OCI-LY1 (cell line): ENCODE data around the gene TMEM52.

Experiments used
- H2AFZ ChIP-seq: fragments of 200-600 bp; sonication (generic), shearing (Covaris generic); 2 replicates; pipeline ENCODE4 v1.6.0; 2014; ENCODE audit warnings: antibody characterized with exemption, mild to moderate bottlenecking, low read length
- H3F3A ChIP-seq: fragments of 200-600 bp; sonication (generic), shearing (Covaris generic); 2 replicates; pipeline ENCODE4 v1.6.0; 2014; ENCODE audit warnings: mild to moderate bottlenecking, antibody characterized with exemption, low read length, moderate library complexity; ENCODE audit not compliant: insufficient read depth
- H3K27ac ChIP-seq: fragments of 200-600 bp; sonication (generic); 2 replicates; pipeline ENCODE4 v1.5.1; 2014; ENCODE audit warnings: low read length, mixed run types, mild to moderate bottlenecking, low read depth; ENCODE audit not compliant: poor library complexity, severe bottlenecking
- H3K27me3 ChIP-seq: fragments of 200-600 bp; sonication (generic); 2 replicates; pipeline ENCODE4 v1.6.0; 2014; ENCODE audit warnings: antibody characterized with exemption, mild to moderate bottlenecking, low read length, moderate library complexity; ENCODE audit not compliant: insufficient read depth
- H3K36me3 ChIP-seq: fragments of 200-600 bp; sonication (generic); 2 replicates; pipeline ENCODE4 v1.6.1; 2014; ENCODE audit warnings: mild to moderate bottlenecking, antibody characterized with exemption, low read length, moderate library complexity, mixed read lengths; ENCODE audit not compliant: insufficient read depth
- H3K4me1 ChIP-seq: fragments of 200-600 bp; sonication (generic); 2 replicates; pipeline ENCODE4 v1.5.1; 2014; ENCODE audit warnings: mild to moderate bottlenecking, low read length, moderate library complexity; ENCODE audit not compliant: insufficient read depth, severe bottlenecking
- H3K4me2 ChIP-seq: fragments of 200-600 bp; sonication (generic), shearing (Covaris generic); 2 replicates; pipeline ENCODE4 v1.6.1; 2014; ENCODE audit warnings: low read length
- H3K4me3 ChIP-seq: fragments of 200-600 bp; sonication (generic); 2 replicates; pipeline ENCODE4 v1.5.1; 2014; ENCODE audit warnings: low read length, low read depth, mild to moderate bottlenecking, mixed read lengths; ENCODE audit not compliant: poor library complexity, severe bottlenecking
- H3K79me2 ChIP-seq: fragments of 200-600 bp; shearing (Covaris generic); 2 replicates; pipeline ENCODE4 v1.6.1; 2016; ENCODE audit warnings: mixed run types, low read length, mixed read lengths; ENCODE audit not compliant: insufficient read depth
- H3K9ac ChIP-seq: fragments of 200-600 bp; sonication (generic), shearing (Covaris generic); 2 replicates; pipeline ENCODE4 v1.6.1; 2014; ENCODE audit warnings: mild to moderate bottlenecking, low read length, mixed read lengths
- H3K9me2 ChIP-seq: fragments of 200-600 bp; sonication (generic), shearing (Covaris generic); 2 replicates; pipeline ENCODE4 v1.6.1; 2014; ENCODE audit warnings: low read depth, mild to moderate bottlenecking, low read length, mixed read lengths
- H3K9me3 ChIP-seq: fragments of 200-600 bp; shearing (Covaris generic); 2 replicates; pipeline ENCODE4 v1.6.1; 2014; ENCODE audit warnings: low read length, mixed read lengths
- H4K20me1 ChIP-seq: fragments of 200-600 bp; sonication (generic), shearing (Covaris generic); 2 replicates; pipeline ENCODE4 v1.6.0; 2016; ENCODE audit warnings: mild to moderate bottlenecking, low read length; ENCODE audit not compliant: insufficient read depth
- EZH2 ChIP-seq: fragments of 200-600 bp; sonication (generic), shearing (Covaris generic); IDR thresholded peaks from 2 replicates; pipeline ENCODE4 v1.8.0; 2017; ENCODE audit warnings: borderline replicate concordance, mixed run types, mild to moderate bottlenecking, antibody characterized with exemption, low read length, moderate library complexity, mixed read lengths
- TF ChIP-seq, protein P1 (sequence below): fragments of 200-600 bp; sonication (generic), shearing (Covaris generic); IDR thresholded peaks from 2 replicates; pipeline ENCODE4 v1.5.1; 2017; ENCODE audit warnings: mild to moderate bottlenecking, antibody characterized with exemption, low read length, moderate library complexity, mixed read lengths

Gene TMEM52

DNA sequence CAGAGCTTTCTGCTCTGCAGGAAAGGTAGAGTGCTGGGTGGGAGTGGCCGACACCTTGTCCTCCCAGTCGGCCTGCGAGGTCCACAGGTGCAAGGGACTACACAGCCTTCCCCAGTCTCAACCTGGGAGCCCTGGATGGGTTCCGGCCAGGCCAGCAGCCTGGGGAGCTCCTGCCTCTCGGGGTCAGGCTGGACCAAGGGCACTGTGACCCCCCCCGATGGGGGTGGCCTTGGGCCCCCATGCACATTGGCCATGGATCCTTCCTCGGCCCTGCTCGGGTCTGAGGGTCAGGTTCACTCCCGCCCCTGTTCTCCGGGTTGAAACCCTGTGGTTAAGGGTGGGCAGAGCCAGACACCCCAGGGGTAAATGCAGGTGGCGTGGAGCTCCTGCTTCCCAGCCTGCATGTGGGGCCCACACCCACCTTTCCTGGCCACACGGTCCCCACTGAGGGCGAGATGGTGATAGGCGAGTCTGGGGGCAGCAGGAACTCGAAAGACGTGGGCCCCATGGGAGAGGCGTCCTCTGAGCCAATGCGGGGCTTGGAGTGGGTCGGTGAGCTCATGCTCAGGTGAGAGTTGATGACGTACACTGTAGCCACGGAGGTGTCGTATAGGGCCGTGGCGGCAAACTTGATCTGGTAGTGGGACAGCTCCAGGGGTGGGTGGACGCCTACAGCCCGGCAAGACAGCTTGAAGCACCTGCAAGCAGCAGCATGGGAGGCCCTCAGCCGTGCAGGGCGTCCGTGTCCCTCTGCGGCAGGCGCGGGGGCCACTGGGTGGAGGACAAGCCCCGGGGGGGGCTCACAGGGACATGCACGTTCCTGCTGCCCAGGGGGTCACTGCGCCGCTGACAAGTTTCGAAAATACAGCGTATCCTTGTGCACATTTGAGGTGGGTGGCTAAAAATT, 10.8 kb upstream of the TMEM52 start:
- Histone ChIP-seq H3K27ac (no peak overlapping the region), H2AFZ (no peak overlapping the region), H3K27me3 (peaks cover 5% of the 10 kb centered on the region; the same call in 1 of the 2 replicates), H3K36me3 (no peaks in the 10 kb centered on the region), H4K20me1 (no peaks in the 10 kb centered on the region), H3K79me2 (no peaks in the 10 kb centered on the region), H3F3A (no peaks in the 10 kb centered on the region), H3K4me3 (no peak overlapping the region), H3K4me1 (no peaks in the 10 kb centered on the region), H3K4me2 (no peak overlapping the region), H3K9me2 (no peaks in the 10 kb centered on the region), H3K9ac (no peak overlapping the region), H3K9me3 (0 out of 2 replicates have a peak, but pooled peaks cover 3% of the 10 kb centered on the region)
- TF ChIP-seq, protein P1, sequence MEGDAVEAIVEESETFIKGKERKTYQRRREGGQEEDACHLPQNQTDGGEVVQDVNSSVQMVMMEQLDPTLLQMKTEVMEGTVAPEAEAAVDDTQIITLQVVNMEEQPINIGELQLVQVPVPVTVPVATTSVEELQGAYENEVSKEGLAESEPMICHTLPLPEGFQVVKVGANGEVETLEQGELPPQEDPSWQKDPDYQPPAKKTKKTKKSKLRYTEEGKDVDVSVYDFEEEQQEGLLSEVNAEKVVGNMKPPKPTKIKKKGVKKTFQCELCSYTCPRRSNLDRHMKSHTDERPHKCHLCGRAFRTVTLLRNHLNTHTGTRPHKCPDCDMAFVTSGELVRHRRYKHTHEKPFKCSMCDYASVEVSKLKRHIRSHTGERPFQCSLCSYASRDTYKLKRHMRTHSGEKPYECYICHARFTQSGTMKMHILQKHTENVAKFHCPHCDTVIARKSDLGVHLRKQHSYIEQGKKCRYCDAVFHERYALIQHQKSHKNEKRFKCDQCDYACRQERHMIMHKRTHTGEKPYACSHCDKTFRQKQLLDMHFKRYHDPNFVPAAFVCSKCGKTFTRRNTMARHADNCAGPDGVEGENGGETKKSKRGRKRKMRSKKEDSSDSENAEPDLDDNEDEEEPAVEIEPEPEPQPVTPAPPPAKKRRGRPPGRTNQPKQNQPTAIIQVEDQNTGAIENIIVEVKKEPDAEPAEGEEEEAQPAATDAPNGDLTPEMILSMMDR = no peak
- no peak for TF ChIP-seq EZH2

DNA sequence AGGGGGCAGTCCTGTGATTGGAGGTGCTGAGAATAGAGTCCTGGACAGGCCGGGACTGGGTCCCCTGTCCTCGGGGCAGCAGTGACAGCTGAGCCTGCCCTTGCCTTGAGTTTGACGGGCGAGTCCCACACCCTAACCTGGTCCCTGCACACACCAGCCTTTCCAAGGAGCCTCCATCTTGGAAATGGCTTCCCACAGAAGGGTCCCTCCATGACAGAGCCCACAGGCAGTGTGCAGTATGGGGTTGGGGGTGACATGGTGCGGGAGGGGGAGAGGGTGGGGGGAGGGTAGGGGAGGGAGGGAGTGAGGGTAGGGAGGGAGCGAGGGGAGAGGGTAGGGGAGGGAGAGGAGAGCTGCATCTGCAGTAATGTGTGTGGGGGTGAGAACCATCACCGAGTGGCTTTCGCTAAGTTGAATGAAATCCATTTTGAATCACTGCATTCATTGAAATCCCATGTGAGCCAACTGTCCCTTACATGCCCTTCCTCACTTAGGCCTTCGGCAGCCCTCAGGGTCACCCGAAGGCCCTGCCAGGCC, 10.1 kb upstream of the TMEM52 start:
- Histone ChIP-seq H3K9me2 (no peaks in the 10 kb centered on the region), H3F3A (no peaks in the 10 kb centered on the region), H3K4me3 (no peak overlapping the region), H2AFZ (no peak overlapping the region), H3K9ac (no peak overlapping the region), H3K4me2 (no peak overlapping the region), H3K9me3 (0 out of 2 replicates have a peak, but pooled peaks cover 3% of the 10 kb centered on the region), H3K27me3 (peaks cover 5% of the 10 kb centered on the region; the same call in 1 of the 2 replicates), H4K20me1 (no peaks in the 10 kb centered on the region), H3K4me1 (no peaks in the 10 kb centered on the region), H3K36me3 (no peaks in the 10 kb centered on the region), H3K27ac (no peak overlapping the region), H3K79me2 (no peaks in the 10 kb centered on the region)
- TF ChIP-seq EZH2 = no peak
- TF ChIP-seq, protein P1 = no peak

DNA sequence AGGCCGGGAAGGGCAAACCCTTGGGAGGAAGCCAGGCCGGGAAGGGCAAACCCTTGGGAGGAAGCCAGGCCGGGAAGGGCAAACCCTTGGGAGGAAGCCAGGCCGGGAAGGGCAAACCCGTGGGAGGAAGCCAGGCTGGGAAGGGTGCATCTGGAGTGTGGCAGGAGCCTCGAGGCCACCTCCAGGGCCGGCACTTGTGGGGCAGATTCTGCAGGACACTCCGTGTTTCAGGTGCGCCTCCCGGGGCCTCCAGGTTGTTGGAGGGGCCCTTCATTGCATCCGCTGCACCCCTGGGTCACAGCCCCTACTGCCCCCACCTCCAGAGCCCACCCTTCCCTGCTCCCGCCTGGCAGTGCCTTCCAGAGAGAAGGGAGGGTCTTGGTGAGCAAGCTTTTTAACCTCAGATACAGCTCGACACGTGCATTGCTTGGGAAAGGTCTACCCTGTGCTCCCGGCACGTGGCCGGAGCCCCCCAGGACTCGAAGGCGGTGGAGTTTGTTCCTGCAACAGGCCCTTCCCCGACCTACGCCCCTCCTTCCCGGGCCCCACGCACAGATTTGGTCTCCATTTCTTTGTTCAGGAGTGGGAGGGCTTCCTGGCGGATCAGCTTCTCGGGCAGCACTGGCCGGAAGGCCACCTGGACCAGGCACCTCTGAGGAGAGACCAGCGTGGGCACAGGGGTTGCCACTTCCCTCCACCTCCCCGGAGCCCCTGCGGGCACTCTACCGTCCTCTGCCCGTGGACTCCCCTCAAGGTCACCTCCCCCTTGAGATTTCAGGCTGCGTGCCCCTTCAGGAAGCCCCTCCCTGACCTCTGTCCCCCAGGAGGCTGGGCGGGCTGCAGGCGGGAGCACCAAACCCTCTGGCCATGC, 9.4 kb upstream of the TMEM52 start:
- no peak for TF ChIP-seq EZH2
- TF ChIP-seq, protein P1 = no peak
- no peaks in the 10 kb centered on the region for H4K20me1 ChIP-seq
- no peaks in the 10 kb centered on the region for H3K9me3 ChIP-seq
- H3K79me2 ChIP-seq = no peaks in the 10 kb centered on the region
- H2AFZ ChIP-seq = no peak overlapping the region
- no peaks in the 10 kb centered on the region for H3K36me3 ChIP-seq
- peaks cover 1% of the 10 kb centered on the region; the same call in 1 of the 2 replicates for H3K27me3 ChIP-seq
- H3K4me2 ChIP-seq = no peak overlapping the region
- no peaks in the 10 kb centered on the region for H3K4me1 ChIP-seq
- H3K27ac ChIP-seq = no peak overlapping the region
- H3F3A ChIP-seq = no peaks in the 10 kb centered on the region
- H3K9me2 ChIP-seq = no peaks in the 10 kb centered on the region
- no peak overlapping the region for H3K4me3 ChIP-seq
- no peak overlapping the region for H3K9ac ChIP-seq
